A204.1 (cell line): ENCODE results near the gene MRPL23.

Experiments
- FAIRE-seq: peaks from 2 replicates; lab custom pipeline; 2012; peaks lifted over from hg19 to GRCh38; lab: Jason Lieb, UNC

MRPL23 gene

DNA sequence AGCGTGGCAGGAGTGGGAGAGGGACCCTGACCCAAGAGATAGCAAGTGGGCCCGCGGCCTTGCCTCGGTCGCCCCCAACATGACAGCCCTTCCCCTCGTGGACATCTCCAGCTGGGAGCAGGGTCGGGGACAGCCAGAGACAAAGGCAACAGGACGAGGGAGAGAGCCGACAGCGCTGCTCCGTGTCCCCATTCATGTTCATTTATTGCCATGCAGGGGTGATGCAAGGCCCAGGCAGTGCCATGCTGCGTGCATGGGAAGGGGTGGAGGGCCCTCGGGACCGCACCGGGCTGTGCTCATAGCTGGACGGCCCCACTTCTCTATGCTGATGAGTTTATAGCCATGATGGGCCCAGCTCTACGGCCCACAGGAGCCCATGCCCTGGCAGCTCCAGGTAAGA is 12.7 kb downstream of the MRPL23 start:
- FAIRE-seq = no peak

DNA sequence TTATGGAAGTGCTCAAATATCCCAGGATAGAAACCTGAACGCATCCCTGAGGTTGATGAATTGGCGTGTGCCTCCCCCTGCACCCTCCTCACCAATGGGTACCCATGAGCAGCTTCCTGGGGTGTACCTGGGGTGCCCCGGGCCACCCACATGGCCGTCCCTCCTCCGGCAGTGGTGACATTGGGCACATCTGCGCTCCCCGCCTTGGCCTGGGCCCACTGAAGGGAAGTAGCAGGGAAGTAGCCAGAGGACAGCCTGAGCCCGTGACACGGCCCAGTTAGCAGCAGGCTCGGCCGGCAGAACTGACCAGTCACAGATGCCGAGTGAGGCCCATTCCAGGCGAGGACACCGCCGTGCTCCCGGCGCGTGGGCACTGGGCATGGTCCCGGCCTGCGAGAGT is 16.7 kb downstream of the MRPL23 start:
- no peak for FAIRE-seq

DNA sequence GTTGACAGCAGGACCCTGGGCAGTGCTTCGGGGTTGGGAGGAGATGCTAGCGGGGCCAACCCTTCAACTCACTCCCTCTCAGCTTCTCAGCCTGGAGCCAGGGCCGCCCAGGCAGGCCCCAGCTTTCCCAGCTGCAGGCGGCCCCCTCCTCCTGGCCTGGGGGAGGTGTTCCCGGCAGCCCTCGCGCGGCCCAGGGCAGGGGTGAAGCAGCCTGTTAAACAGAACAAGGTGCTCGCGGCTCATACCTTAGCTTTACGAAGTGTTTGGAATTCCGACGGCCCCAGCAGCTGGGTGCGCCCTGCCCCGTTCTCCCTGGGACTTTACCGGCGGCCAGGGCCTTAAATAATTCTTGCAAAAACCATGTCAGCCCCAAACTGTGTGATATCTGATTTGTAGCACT is 17.2 kb downstream of the MRPL23 start:
- no peak for FAIRE-seq

DNA sequence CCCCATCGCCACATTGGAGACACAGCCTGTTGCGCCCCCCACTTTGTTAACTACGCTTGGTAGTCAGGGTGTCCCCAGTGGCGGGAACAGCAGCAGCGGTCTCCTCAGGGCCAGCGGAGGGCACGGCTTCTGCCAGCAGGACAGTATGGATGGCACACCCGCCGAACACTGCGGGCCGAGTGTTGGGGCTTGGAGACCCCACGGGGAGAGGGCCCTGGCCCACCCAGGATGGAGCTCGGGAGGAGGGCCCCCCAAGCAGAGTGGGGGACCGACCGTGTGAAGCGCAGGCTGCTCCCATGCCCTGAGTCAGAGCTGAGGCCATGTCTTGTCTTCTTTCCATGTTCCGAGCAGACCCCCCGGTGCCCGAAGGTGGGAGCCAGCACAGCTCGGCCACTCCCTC is 17.8 kb downstream of the MRPL23 start:
- FAIRE-seq = no peak

DNA sequence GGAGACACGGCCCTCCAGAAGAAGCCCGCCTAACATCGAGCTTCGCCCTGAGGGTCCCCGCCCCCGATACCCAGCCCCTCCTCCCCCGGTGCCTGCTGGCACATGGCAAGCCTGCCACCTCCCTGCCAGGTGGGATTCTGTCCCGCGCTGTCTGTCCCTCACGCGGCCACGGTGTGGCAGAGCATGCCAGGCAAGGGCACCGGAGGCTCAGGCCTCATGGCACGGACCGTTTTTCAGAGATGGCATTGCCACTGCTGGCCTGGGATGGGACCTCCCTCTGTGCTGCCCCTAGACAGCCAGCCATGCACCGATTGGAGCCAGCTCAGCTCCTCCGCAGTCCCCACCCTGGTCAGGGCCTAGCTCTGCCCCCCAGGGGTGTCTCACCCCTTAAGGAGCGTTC is 19.4 kb downstream of the MRPL23 start:
- FAIRE-seq = no peak

DNA sequence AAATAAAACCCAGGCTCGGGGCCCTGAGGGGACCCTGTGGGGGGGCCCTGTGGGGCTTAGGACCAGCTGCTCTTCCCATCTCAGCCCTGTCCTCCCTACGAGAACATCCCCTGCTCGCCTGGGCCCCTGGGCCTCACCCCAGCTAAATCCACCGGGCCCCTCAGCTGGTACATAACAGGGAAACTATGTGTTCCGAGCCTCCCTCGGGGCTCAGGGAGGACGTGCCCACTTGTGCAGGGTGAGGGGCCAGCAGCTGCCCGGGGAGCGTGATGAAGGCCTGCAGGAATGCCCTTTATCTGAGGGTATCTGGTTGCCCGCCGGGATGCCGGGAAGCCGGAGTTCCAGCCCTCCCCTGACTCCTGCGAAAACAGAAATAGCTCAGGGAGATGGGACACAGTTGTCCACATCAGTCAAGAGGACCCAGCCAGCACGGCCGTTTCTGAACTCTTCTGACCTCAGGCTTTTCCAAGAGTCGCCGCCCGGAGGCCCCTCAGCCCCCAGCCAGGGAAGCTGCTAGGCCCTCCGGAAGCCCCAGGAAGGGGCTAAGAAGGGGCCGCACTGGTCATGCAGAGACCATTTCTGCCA is 20.6 kb downstream of the MRPL23 start:
- no peak for FAIRE-seq

DNA sequence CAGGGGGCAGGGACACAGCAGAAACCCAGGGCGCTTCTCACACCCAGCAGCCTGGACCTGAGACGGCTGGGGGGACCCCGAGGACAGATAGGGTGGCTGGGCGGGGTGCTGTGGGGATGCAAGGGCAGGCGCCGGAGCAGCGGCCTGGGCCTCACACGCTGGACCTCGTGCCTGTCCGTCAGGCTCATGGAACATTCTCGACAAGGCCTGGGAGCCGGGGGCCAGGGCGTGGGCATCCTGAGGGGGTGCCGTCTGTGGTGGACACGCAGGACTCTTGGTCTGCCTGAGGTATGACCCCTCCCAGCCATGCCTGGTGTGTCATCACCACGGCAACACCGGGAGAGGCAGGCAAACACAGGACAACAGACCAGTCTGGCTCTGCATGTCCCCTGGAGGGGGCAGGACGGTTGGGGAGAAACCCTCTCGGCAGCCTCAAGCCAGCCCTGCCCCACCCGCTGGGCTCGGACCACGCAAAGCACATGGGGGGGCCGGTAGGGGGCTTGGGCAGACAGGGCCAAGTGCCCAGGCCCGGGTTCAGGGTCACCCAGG is 21.4 kb downstream of the MRPL23 start:
- FAIRE-seq = no peak

DNA sequence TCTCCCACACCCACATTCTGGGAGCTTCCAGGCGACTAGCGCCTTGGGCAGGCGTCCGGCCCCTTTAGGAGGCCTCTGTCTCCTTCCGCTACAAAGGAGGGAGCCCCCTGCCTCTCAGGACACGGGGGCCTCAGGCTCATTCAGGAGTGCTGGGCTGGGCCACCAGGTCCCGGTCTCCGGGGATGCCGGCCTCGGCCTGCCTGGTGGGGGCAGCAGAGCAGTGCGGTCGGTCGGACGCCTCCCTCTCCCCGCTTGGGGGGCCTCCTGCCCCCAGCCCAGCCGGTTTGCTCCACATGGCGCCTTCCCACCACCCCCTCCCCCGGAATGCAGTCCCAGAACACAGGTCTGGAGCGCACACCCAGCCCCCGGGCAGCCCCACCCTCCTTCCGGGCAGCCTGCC is 21.9 kb downstream of the MRPL23 start:
- no peak for FAIRE-seq

DNA sequence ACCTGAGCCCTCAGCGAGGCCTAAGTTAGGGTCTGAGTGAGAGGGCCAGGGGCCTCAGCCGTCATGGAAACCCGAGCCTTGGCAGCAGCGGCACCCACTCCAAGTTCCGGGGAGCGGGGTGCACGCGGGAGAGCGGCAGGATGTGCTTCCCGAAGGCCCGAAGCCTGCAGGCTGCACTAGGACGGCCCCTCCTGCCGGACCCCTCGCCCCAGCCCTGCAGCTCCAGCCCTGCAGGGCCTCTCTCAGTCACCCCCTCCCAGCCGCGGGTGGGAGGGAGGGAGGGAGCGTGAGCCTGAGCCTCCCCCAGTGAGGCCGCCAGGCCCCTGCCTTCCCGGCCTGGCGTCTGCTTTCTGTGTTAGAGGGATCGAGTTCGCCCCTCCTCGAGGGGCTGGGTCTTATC is 22.6 kb downstream of the MRPL23 start:
- no peak for FAIRE-seq

DNA sequence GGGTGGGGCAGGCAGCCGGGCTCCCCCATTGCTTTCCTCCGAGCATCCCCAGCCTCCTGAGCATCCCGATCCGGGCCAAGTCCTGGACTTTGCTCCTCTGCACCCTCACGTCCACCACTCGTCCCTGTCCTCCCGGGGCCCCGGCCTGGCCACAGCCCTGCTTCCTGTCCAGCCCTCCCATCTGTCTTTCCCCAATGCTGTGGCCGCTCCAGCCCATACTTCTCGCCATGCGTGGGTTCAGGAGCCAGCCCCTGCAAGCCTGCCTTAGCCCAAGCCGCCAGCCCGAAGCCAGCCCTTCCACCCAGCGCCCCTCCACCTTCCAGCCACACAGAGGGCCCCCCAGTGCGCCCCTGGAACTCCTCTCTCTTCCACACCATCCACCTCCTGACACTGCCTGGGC is 23.8 kb downstream of the MRPL23 start:
- no peak for FAIRE-seq

DNA sequence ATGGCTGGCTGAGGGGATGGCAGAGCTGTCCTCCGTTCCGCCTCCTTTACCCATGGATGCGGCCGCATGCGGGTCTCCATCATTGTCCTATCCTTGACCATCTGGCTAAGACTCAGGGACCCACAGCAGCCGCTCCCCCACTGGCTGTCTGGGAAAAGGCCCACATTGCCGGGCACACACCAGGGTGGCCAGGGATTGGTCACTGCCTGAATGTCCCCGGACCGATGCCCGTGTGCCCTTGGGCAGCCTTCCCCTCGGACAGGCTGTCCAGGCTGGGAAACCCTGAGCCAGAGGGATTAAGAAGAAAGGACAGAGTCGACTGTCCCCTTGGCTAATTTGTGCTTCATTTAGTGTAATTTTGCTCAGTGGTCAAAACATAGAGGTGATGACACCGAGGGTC is 28.1 kb downstream of the MRPL23 start:
- FAIRE-seq = no peak

DNA sequence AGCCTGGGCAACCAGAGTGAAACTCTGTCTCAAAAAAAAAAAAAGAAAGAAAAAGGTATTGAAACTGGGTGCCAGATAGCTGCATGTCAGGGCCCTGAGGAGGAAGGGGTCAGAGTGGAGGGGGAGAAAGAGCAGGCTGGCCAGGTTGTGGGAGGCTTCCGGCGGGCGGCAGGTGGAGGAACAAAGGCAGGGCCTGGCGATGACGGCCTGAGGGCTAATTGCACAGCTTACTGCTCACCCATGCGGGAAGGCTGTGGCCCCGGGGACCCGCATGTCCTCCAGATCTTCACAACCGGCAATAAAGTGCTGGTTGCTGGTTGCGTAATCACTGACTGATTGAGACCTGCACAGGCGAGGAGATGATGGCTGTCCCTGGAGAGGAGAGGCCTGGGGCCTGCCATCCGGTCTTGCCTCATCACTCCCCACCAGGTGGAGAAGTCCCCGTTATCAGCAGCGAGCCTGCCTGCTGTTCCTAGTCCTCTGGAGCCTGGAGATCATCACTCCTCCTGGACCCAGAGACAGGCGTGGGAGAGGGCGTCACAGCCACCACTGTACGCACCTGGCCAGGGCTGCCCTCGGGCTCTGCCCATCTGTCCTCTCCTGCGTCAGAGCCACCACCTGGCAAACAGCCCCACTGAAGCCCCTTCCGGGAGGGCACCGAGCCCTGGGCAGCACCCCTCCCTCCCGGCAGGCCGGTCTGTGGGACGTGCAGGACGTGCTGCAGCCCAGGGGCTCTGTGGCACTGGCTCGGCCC is 31.8 kb downstream of the MRPL23 start:
- FAIRE-seq = no peak

DNA sequence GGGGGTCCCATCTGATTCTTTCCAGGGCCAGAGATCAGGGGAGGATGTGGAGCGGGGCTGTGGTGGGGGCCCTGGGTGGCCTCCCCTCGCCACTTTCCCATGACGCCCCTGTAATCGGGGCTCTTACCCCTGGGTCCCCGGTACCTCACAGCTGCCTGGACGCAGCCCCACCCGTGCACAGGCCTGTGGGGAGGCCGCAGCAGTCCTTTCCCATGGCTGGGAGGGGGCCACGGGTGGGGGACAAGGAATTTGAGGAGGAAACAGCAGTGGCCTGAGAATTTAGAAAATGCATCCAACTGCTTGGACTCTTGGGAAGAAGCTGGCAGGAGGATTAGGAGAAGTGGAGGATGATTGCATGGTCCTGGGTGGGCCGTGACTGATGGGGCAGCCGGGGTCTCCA is 32.5 kb downstream of the MRPL23 start:
- FAIRE-seq = no peak

DNA sequence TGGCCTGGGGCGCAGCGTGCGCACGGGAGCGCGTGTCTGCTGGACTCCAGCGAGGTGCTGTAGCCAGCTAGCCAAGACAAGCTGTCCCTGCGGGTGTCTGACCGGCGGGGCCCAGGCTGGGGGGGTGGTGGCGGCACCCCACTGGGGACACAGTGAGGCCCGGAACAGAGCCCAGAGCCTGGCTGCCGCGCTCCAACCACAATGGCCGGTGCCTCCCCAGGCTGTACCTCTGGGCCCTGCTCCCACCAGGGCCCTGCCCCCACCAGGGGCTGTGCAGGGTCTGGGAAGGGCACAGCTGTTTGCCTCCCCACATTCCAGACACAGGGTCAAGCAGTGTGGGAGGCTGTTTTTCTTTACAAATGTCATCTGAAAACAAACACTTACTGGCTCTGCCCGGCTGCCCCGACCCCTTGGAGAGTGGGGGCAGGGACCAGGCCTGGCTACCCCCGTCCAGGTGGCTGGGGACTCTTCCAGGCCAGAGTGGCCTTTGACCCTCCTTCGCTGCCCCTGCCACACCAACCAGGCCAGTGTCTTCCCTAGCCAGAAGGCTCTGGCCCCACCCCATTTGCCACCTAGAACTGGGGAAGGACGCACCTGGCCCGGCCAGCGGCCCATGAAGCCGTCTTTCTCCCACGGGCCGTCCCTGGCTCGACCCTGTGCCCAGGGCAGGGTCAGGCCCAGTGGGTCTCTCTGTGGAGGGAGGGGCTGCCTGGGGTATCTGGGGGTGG is 35.9 kb downstream of the MRPL23 start:
- FAIRE-seq = no peak

DNA sequence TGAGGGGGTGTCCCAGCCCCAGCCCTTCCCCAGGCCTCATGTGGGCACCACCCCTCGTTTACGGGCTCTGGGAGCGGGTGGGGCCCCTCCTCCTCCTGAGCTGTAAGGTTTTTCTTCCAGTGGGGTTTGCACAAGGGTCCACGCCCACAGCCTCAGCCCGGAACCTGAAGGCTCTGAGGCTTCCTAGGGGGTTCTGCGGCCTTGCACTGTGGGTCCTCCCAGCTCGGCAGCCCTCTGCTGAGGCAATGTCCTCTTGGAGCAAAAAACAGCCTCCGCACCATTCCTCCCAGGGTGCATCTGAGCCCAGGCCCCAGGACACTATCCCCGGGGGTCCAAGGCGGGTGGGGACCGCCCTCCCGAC is 36.4 kb downstream of the MRPL23 start:
- no peak for FAIRE-seq

DNA sequence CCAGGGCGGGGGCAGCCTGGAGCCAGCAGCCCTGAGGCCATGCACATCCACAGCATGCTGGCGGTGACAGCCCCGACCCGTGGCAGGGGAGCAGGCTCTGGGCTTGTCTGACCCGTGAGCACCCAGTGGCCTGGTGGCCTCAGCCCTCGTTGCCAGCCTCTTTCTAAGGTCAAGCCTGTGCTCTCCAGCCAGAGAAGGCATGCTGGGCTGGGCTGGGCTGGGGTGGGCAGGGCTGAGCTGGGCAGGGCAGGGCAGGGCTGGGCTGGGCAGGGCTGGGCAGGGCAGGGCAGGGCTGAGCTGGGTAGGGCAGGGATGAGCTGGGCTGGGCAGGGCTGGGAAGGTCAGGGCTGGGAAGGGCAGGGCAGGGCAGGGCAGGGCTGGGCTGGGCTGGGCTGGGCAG is 39.9 kb downstream of the MRPL23 start:
- no peak for FAIRE-seq

DNA sequence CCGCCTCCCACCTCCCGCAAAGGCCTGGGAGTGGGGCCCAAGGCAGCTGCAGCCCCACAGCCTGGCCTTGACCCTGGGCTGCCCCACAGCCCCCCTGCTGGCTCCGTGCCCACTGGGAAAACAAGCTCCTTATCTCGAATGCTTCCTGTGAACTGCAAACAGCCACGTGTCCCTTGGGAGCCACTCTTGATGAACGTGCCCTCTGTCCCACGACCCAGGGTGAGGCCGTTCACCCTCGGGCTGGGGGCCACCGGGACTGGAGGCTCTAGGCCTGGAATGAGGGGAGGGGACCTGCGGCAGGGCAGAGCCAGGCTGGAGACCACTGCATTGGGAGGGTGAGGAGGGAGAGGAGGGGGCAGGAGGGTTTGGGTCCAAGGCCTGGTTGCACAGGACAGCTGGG is 41.0 kb downstream of the MRPL23 start:
- no peak for FAIRE-seq

DNA sequence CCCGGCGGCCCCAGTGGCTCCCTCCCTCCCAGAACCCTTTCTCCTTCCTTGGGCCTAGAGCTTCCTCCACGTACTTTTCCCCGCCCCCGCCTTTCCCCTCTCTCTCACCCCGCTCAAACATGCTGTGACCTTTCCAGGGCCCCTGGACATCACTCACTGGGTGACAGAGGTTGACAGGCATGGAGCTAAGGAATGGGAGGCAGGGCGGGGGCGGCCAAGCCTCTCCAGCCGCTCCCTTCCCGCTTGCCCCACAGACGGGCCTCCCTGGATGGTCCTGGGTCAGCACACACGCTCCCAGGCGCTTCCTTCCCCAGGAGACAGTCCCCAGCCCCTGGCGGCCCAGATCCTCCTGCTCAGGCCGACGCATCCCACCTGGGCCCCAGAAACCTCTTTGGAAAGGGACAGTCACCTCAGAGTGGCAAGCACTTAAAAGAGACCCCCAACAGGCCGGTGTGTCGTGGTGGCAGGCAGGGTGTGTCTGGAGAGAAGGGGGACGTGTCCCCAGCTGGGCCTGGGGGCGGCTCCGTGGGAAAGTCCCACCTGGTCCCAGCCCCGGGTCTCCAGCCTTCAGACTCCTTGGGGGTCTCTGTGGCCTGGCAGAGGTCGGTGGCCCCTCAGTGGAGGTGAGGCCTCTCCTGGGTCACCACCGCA is 41.7 kb downstream of the MRPL23 start:
- FAIRE-seq = no peak

DNA sequence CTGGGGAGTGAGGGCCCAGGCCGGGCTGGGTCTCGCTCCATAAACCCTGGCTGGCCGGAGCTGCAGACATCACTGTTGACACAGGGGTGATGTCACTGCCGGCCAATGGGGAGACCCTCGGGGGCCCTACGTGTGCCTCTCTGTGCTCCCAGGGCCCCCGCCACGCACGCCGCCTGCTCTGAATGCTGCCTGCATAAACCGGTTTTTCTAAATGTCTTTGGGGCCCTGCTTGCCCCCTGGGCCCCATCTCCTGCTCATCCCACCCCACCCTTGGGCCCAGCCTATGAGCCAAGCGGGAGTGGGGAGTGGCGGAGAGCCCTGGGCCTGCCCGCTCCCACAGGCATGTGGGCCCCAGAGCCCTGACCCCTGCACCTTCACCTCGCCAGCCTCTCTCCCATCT is 42.8 kb downstream of the MRPL23 start:
- FAIRE-seq = no peak

DNA sequence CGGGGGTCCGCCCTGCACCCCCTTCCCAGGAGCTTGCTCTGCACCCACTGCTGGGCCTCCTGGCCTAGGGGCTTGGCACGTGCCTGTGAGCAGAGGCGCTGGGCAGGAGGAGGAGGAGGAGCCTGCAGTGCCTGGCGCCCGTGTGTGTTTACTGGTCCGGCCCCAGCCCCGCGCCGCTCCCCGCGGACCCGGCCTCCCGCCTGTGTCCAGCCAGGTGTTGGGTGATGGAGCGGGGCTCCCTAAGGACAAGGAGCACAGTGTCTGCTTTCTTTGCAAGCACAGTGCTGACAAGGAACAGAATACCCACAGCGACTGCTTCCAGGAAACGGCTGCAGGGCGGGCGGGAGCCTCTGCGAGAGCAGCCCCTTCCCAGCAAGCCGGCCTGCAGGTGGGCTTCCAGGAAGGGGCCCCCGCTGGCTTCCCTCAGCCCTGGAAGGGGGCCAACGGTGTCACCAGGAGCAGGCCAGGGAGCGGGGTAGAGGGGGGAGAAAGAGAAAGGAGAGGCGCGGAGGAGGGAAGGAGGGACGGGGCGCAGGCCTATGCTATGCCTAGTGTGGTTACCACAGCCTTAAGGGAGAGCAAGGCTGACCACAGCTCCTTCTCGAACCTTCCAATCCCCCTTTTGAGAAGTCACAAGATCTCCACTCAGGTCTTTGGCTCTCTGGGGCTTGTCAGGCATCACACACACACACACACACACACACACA is 43.9 kb downstream of the MRPL23 start:
- no peak for FAIRE-seq

DNA sequence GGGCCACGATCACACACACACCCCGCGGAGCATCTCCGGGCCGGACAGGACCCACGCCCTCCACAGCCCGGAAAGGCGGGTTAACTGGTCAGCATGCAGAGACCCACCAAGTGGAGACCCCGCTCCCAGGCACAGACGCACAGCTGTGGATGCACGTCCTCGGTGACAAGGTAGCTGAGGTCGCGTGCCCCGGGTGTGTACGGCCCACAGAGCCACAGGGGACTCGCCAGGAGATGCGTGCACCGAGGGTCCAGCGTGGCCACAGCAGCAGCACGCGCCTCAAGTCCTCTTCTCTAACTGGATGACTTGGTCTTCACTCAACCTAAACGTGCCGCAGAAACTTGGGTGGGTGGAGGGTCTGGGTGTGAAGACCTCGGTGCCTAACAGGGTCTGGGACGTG is 45.0 kb downstream of the MRPL23 start:
- FAIRE-seq = no peak

DNA sequence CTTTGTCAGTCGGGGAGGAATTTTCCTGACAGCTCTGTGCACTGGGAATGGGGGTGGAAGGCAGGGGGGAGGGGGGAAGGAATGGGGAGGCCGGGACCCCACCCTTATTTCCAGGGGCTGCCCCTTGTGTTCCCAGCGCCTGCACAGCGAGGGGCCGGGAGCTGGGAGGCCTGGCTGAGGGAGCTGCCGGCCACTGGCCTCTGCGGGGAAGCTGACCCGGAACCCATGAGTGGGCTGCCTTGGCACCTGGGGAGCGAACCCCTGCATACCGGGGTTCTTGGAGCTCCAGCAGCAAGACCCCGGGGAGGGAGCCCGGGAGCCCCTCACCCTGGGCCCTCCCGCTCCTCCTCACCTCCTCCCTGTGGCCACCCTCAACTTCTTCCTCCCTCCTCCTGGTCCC is 47.0 kb downstream of the MRPL23 start:
- FAIRE-seq = no peak
